ENCODE data around the gene C9orf85. TPM values are rescaled to one million over a fixed set of nuclear protein-coding genes. Genes with fewer than 3 reads are reported as not detected.

Gene C9orf85
- total and polyA plus RNA-seq, 10 of the 15 experiments (the other 5 are each of a cell fraction or from before 2014, with no cell fraction given), result 9.1 to 22.6 (median 16.4) TPM

DNA sequence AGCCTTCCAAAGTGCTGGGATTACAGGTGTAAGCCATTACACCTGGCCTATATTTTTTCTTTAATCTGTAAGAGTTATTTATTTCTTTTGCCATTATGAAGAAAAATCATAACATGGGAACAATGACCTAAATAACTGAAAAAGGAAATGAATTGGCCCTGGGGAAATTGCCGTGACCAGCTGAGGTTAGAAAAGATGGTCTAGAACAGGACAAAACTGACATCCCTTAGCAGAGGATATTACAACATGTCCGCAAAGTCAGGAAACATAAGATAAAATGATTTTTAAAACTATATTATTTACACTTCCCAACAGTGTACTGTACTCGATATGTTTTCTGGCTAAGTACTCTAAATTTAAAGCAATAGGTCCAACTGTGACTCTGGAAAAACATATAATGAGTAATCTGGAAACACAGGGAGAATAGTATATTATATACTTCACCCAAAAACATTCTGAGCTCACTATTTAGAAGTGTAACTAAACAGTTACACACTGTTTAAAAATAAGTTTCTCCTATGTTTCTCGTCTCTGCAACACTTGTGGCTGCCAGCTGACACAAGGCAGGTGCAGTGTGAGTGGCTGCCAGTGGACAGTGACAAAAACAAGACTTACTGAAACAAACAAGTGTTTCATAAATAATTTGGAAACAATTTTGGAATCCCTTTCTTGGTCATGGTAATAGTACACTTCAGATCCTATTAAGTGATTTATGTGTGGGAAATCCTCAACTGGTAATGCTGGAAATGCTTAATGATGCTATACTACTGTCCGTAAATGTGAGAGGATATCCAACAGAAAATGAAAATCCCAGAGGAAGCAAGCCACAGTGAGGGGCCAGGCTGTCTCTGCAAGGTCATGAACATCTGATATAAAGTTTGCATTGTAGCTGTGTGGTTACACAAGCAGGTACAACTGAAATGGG is 69.1 kb downstream of the C9orf85 start:
- no TSS peak for BruUV-seq (replicated peaks)
- POLR2A ChIA-PET, result no interaction called here
- peak; percentile 59 for FAIRE-seq
- SMC1A ChIA-PET (ENCODE audit: uncharacterized antibody, unreplicated experiment), result no interaction called here
- Histone ChIP-seq H3K9me3 (replicated peaks; ENCODE audit: control insufficient read depth, insufficient read depth, low read length) (no peaks in the 10 kb centered on the region), H3K36me3 (ENCODE audit: control insufficient read depth in 2 of 2, insufficient read depth in 2 of 2, low read length in 1 of 2) (no peaks in the 10 kb centered on the region), H4K20me1 (ENCODE audit: control insufficient read depth, insufficient read depth) (no peaks in the 10 kb centered on the region), H3K4me2 (ENCODE audit: control insufficient read depth, insufficient read depth) (no peak overlapping the region), H3K27ac (ENCODE audit: control insufficient read depth, insufficient read depth) (no peak overlapping the region), H3K4me3 (no peak overlapping the region), H3K27me3 (replicated peaks in 1 of 2; ENCODE audit: control insufficient read depth in 2 of 2, insufficient read depth in 2 of 2, low read length in 1 of 2) (no peaks in the 10 kb centered on the region), H3K79me2 (ENCODE audit: control insufficient read depth, insufficient read depth, low read length) (no peaks in the 10 kb centered on the region), H2AFZ (ENCODE audit: control insufficient read depth, low read depth, low read length) (no peak overlapping the region), H3K4me1 (ENCODE audit: control insufficient read depth, insufficient read depth, low read length) (no peaks in the 10 kb centered on the region), H3K9ac (ENCODE audit: control insufficient read depth, insufficient read depth, low read length) (no peak overlapping the region)
- CTCF ChIA-PET, result interaction anchor here (1.4 kb wide), 1 partner anchor 45 kb away, joined by 9 read pairs; no protein-coding TSS in a partner anchor
- in situ Hi-C loops (cut with MboI), result no loop called here
- intact Hi-C loops (cut with micrococcal nuclease; ENCODE audit: unreplicated experiment), result no loop called here
- ATAC-seq, result no peak
- WGBS (ENCODE audit: insufficient coverage, insufficient replicate concordance, low lambda C conversion rate, missing lambda C conversion rate), result 76% methylated on average over 5 of the region's 5 CpGs
- DNase-seq (ENCODE audit: low read depth, low spot score), result no peak
- TF ChIP-seq, protein P1, sequence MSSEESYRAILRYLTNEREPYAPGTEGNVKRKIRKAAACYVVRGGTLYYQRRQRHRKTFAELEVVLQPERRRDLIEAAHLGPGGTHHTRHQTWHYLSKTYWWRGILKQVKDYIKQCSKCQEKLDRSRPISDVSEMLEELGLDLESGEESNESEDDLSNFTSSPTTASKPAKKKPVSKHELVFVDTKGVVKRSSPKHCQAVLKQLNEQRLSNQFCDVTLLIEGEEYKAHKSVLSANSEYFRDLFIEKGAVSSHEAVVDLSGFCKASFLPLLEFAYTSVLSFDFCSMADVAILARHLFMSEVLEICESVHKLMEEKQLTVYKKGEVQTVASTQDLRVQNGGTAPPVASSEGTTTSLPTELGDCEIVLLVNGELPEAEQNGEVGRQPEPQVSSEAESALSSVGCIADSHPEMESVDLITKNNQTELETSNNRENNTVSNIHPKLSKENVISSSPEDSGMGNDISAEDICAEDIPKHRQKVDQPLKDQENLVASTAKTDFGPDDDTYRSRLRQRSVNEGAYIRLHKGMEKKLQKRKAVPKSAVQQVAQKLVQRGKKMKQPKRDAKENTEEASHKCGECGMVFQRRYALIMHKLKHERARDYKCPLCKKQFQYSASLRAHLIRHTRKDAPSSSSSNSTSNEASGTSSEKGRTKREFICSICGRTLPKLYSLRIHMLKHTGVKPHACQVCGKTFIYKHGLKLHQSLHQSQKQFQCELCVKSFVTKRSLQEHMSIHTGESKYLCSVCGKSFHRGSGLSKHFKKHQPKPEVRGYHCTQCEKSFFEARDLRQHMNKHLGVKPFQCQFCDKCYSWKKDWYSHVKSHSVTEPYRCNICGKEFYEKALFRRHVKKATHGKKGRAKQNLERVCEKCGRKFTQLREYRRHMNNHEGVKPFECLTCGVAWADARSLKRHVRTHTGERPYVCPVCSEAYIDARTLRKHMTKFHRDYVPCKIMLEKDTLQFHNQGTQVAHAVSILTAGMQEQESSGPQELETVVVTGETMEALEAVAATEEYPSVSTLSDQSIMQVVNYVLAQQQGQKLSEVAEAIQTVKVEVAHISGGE (CRISPR knock-in tag; IDR thresholded peaks at IDR 0.05), result no peak
- no peak for TF ChIP-seq PML (IDR thresholded peaks at IDR 0.05; ENCODE audit: low read length)
- no peak for TF ChIP-seq STAT1 (conservative IDR thresholded peaks at IDR 0.05)
- no peak for TF ChIP-seq ZNF24 (IDR thresholded peaks at IDR 0.05)
- no peak for TF ChIP-seq JUND (IDR thresholded peaks at IDR 0.05; ENCODE audit: low read depth, low read length)
- TF ChIP-seq MTA3 (IDR thresholded peaks at IDR 0.05; ENCODE audit: borderline replicate concordance, low read length), result no peak
- TF ChIP-seq NFIC (IDR thresholded peaks at IDR 0.05; ENCODE audit: low read depth, low read length), result no peak
- no peak for TF ChIP-seq SPI1 (IDR thresholded peaks at IDR 0.05; ENCODE audit: borderline replicate concordance, insufficient read depth, low read depth, low read length)
- TF ChIP-seq, protein P2, sequence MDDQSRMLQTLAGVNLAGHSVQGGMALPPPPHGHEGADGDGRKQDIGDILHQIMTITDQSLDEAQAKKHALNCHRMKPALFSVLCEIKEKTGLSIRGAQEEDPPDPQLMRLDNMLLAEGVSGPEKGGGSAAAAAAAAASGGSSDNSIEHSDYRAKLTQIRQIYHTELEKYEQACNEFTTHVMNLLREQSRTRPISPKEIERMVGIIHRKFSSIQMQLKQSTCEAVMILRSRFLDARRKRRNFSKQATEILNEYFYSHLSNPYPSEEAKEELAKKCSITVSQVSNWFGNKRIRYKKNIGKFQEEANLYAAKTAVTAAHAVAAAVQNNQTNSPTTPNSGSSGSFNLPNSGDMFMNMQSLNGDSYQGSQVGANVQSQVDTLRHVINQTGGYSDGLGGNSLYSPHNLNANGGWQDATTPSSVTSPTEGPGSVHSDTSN (IDR thresholded peaks at IDR 0.05; ENCODE audit: insufficient replicate concordance, low read depth, low read length), result no peak
- no peak for TF ChIP-seq MEF2B (IDR thresholded peaks at IDR 0.05; ENCODE audit: partially characterized antibody, poor library complexity, severe bottlenecking)
- TF ChIP-seq IKZF2 (IDR thresholded peaks at IDR 0.05), result no peak
- no peak for TF ChIP-seq TBL1XR1 (IDR thresholded peaks at IDR 0.05; ENCODE audit: low read depth, low read length)
- no peak for TF ChIP-seq RFX5 (IDR thresholded peaks at IDR 0.05; ENCODE audit: low read depth, low read length)
- TF ChIP-seq HDAC2 (IDR thresholded peaks at IDR 0.05), result no peak
- no peak for TF ChIP-seq SUZ12 (IDR thresholded peaks at IDR 0.05; ENCODE audit: unreplicated experiment)
- TF ChIP-seq BACH1 (IDR thresholded peaks at IDR 0.05; ENCODE audit: borderline replicate concordance), result no peak
- TF ChIP-seq CHD2 (IDR thresholded peaks at IDR 0.05; ENCODE audit: borderline replicate concordance, low read depth, low read length), result no peak
- RAD21 ChIA-PET (ENCODE audit: unreplicated experiment), result no interaction called here
